Suprapubic skin (tissue), 3 donors: ENCODE data around the gene MRPL47.

ENCODE experiments used
- POLR2A ChIP-seq, 2 donors: fragments of 450-650 bp; IDR thresholded peaks; one replicate each; pipeline ENCODE4 v1.6.1; 2017; ENCODE audit warnings: antibody characterized with exemption in 2 of 2, mild to moderate bottlenecking in 2 of 2, moderate library complexity in 2 of 2
- TF ChIP-seq, protein P1 (sequence below), 2 donors: fragments of 200-600 bp in 1 of 2; fragments of 450-650 bp in 1 of 2; sonication (generic) in 1 of 2; IDR thresholded peaks; one replicate each; pipeline ENCODE4 v1.5.1; 2016 to 2019; ENCODE audit warnings: antibody characterized with exemption in 2 of 2, mild to moderate bottlenecking in 1 of 2, moderate library complexity in 1 of 2

DNA sequence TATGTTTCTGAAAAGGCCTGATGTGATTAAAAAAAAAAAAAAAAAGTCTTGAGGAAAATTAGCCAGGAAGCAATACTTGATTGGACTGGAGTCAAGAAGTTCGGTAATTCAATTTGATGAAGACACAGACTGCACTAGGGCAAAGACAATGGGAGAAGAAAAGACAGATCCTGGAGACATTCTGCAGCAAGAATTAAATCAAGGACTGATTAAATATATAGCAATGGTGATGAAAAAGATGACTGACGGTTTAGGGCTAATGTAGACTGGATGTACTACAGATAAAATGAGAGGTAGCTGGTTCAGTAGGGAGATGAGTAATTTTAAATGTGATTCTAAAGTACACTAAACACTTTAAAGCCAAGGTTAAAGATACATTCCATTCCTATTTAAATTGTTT lies 13.8 kb downstream of the MRPL47 start:
- TF ChIP-seq POLR2A (IDR thresholded peaks at IDR 0.05), result no peak
- TF ChIP-seq, protein P1, sequence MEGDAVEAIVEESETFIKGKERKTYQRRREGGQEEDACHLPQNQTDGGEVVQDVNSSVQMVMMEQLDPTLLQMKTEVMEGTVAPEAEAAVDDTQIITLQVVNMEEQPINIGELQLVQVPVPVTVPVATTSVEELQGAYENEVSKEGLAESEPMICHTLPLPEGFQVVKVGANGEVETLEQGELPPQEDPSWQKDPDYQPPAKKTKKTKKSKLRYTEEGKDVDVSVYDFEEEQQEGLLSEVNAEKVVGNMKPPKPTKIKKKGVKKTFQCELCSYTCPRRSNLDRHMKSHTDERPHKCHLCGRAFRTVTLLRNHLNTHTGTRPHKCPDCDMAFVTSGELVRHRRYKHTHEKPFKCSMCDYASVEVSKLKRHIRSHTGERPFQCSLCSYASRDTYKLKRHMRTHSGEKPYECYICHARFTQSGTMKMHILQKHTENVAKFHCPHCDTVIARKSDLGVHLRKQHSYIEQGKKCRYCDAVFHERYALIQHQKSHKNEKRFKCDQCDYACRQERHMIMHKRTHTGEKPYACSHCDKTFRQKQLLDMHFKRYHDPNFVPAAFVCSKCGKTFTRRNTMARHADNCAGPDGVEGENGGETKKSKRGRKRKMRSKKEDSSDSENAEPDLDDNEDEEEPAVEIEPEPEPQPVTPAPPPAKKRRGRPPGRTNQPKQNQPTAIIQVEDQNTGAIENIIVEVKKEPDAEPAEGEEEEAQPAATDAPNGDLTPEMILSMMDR (IDR thresholded peaks at IDR 0.05), result no peak
